Islet of Langerhans (tissue), 1 donor: ENCODE results near the gene PCDH1.
"Not testable (repeated sequence)": the region's sequence is repeated elsewhere in the genome, so short reads cannot be mapped to it uniquely, and the experiment has no call there.

Experiments used
- FAIRE-seq: peaks from one replicate; lab custom pipeline; 2011; peaks lifted over from hg19 to GRCh38; lab: Jason Lieb, UNC

The PCDH1 gene

GRCh38 chr5:141898448-141899049 is 20.3 kb upstream of the PCDH1 start:
- FAIRE-seq: no peak

- FAIRE-seq: no peak
These were observed 19.2 kb upstream of the PCDH1 start for GRCh38 chr5:141897425-141897824.

DNA sequence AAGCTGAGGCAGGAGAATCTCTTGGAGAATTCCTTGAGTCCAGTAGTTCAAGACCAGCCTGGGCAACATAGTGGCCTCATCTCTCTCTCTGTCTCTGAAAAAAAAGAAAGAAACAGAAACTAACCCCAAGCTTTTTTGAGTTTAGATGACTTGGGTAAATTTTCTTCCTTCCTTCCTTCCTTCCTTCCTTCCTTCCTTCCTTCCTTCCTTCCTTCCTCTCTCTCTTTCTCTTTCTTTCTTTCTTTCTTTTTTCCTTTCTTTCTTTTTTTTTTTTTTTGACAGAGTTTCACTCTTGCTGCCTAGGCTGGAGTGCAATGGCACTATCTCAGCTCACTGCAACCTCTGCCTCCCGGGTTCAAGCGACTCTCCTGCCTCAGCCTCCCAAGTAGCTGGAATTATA is 12.2 kb upstream of the PCDH1 start:
- not testable (repeated sequence) for FAIRE-seq

GRCh38 chr5:141889282-141889871 is 11.2 kb upstream of the PCDH1 start:
- no peak for FAIRE-seq

DNA sequence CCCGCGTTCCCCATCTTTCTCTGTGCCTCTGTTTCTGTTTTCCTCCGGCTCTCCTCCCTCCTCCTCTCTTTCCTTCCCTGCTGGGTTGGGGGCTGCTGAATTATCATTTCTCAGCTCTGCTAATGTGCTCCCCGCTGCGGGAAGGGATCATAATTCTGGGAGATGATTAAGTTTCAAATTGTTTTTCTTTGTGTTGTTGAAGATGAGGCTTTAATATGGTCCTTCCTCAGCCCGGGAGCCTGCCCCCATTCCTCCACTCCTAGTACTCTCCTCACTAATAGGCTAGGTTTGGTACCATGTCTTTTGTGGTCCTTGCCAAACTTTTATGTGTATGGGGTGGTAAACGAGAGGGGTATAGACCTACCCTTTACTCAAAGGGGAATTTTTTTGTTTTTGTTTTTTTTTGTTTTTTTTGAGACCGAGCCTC is 5.7 kb upstream of the PCDH1 start:
- FAIRE-seq: no peak

DNA sequence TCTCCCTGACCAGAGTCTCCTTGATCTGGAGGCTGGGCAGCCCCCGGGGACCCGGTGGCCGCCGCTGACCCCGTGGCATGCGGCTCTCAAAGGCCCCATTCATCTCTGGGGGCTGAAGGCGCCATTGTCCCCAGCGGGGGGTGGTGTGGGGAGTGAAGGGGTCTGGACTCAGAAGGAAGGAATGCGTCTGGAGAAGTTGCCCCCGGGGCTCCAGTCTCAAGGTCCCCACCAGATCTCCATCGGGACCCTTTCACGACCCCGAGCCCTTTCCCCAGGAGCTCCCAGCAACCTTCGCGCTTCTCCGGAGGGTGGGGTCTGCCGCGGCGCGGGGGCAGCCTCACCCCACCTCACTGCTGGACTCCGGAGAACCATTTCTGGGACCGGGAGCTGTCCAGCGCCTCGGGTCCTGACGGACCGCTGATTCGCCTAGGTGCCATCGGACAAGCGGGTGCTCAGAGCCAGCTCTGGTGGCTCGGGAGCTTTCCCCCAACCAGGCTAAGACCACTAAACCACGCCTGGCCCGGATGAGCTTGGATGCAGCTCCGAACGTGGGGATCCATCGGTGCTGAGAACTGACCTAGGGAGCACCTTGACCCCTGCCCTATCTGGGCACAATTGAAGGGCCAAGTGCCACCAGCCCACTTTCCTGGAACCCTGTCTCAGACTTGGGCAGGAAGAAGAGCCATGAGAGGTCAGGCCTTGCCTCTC is 5.1 kb upstream of the PCDH1 start:
- FAIRE-seq: no peak

DNA sequence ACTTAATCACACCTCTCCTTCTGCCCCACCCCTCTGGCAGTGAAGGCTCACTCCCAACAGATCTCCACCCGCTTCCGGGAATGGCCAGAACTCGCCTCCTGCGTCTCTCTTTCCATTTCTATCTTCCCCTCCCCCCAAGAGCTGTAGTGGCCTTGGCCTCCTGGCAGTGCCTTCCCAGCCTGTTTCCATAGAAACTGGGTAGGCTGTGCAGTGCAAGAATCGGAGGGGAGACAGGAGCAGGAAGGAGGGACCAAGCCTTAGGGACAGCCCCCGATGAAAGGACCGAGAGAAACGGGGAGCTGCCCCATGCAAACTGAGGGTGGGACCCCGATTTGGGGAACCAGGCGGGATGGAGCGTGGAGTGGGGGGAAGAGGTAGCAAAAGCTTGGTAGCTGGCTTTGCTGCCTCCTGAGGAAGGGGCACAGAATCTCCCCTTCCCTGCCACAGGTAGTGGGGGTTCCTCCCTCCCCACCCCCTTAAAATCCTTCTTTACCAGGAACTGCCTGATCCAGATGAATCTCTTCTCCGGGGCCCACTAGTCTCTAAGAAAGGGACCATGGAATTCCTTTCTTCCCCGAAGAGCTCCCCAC is 4.5 kb upstream of the PCDH1 start:
- no peak for FAIRE-seq

DNA sequence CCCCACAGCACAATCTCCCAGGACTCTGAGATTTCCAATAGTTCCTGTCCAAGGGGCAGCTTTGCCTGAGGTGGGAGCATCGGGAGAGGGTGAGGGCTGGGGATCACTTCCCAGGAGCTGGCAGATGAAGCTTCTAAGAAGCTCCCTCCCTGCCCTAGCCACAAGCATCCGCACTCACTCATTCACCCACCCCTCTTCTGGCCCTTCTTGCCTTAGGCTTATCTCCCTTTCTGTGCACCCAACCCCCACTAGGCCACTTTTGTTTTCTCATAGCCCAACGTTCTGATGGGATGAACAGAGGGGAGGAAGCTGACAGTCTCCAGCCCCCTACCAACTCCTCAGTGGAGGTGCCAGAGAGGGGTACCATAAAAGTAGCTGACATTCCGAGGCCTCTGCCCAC is 3.7 kb upstream of the PCDH1 start:
- no peak for FAIRE-seq

DNA sequence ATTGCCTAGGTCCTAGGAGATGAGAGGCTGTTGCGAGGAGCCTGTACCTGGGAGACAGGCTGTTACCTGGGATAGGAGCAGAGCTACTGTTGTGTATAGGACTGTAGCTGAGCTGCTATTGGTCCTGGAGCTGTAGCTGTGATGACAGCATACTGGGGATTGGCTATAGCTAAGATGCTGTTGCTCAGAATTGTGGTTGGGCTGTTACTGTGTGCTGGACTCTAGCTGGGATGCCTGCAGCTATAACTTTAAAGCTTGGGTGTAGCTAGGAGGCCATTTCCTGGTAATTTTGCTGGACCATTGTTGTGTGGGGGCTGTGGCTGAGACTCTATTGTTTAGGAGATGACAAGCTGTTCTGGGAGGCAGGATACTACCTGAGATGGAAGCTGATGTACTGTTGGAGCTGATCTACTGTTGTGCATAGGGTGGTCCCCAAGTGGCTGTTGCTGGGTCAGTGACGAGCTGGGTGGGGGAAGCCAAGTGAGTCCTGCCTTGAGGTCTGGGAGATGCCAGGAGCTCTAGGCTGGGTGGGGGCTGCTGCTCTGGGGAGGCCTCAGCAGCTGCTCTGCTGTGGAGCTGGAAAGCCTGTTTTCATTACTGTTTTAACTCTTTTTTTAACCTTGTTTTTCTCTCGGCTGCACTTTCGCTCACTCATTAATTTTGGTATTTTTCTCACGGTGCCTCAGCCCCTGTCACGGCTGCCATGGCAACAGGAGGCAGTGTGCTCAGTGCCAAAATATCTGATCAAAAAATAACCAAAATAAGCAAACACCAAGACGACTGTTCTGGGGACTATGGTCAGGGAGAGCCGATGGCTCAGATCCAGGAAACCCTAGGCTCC is 3.0 kb upstream of the PCDH1 start:
- FAIRE-seq: no peak

DNA sequence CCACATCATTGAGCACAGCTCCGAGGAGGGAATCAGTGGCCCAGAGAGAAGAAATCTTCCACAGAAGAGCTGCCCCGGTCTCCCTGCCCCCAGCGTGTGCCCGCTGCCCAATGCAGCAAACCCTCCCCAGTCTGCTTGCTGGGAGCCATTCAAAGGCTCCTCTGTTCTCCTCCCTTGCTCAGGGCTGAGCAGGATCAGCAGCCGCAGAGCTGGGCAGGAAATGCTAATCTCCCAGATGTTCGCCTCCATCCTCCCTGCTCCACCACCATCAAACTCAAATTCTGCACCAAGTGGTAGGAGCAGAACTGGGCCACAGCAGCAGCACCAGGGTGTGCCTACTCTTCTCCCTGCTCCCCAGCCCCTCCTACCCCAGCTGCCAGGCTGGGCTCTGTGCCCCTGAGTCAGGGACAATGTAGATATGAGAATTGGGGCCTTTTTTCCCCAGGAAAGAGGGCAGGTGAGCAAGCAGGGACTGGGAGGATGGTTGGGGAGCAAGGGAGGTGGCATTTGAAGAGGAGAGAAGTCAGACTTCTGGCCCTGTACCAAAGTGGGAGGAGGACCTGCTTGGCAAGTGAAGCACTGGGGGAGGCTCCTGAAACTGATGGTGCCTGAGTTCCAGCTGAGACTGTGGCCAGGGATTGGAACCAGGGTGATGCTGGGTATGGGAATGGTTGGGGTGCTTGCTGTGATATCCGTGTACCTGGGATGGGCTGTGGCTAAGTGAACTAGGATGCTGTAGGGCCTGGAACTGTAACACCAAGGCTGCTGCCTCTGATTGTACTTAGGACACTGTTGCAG is 1.9 kb upstream of the PCDH1 start:
- no peak for FAIRE-seq

GRCh38 chr5:141879426-141879759 is 1.2 kb upstream of the PCDH1 start:
- FAIRE-seq: no peak

GRCh38 chr5:141878711-141879425 is 658 bp upstream of the PCDH1 start:
- peak; percentile 13 for FAIRE-seq

- FAIRE-seq: no peak
These were observed 639 bp downstream of the PCDH1 start for GRCh38 chr5:141877356-141878185.

DNA sequence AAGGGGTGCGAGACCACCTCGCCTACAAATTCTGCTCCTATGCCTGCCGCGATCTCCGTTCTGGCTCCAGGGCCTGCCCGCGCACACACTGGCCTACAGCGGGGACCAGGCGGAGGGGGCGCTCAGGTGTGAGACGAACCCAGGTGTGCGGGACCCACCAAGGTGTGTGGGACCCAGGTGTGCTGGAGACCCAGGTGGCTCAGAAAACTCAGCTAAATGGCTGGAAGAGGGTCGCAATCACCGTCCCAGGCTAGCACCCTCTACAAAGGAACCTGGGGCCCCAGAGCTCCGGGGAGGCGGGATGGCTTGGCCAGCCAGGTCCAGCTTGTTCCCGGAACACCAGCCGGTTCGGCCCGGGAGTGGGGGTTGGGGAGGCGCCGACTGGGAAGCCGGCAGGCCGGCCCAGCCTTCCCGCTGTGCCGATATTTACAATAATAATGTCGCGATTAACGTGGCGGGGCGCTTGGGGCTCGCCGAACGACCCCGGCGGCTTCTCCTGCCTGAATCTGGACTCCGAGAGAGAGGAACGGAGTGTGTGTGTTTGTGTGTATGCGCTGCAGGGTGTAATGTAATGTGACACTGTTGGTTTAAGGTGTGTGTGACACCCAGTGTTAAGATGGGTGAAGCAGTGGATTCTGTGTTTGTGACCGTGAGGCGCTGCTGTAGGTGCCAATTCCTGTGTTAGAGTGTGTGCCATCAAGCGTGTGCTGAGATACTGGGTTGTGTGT is 1.4 kb downstream of the PCDH1 start:
- FAIRE-seq: no peak

- no peak for FAIRE-seq
These were observed 2.2 kb downstream of the PCDH1 start for GRCh38 chr5:141875795-141876627.

DNA sequence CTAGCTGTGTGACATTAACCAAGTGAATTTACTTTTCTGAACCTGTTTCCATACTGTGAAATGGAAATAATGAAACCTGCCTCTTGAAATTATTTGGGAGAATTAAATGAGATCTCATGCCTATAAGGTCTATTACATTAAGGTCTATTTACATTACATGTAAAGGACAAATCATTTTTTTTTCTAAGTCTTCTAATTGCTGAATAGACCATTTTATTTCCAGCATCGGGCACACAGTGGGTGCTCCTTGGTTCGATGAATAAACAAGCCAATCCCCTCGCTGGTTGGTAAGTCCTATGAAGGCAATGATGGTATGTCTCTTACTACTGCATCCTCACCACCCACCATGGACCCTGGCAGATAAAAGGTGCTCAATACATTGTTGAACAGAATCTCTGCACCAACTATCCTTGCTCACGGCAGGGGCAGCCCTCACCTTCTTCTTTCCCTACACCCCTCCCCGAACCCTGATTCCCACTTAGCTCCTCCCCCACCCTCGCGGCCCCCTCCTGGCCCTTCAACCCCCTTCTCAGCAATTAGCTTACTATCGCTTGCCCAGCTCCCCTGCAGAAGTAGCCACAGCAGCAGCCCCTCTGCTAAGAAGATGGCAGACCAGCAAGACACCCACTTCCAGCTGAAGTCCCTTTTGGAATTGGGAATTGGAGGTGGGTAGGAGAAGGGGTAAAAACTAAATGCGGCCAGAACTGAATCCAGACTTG is 3.0 kb downstream of the PCDH1 start:
- no peak for FAIRE-seq

GRCh38 chr5:141874262-141874964 is 3.8 kb downstream of the PCDH1 start:
- FAIRE-seq: no peak
